BLaER1 (cell line): Measurements from ENCODE around the gene CTSE.
A peak's percentile ranks its signal among the peaks of the same experiment; 100 is the strongest.

Source experiments
- H3K27ac ChIP-seq: shearing (Covaris generic); formaldehyde crosslinking; 2 replicates; pipeline ENCODE4 v1.8.1; 2022
- H3K27me3 ChIP-seq: shearing (Covaris generic); formaldehyde crosslinking; 2 replicates; pipeline ENCODE4 v1.8.1; 2022
- H3K36me3 ChIP-seq: shearing (Covaris generic); formaldehyde crosslinking; 2 replicates; pipeline ENCODE4 v1.8.1; 2022
- H3K4me1 ChIP-seq: shearing (Covaris generic); formaldehyde crosslinking; 2 replicates; pipeline ENCODE4 v1.8.1; 2022
- H3K4me2 ChIP-seq: shearing (Covaris generic); formaldehyde crosslinking; 2 replicates; pipeline ENCODE4 v1.8.1; 2022
- H3K4me3 ChIP-seq: shearing (Covaris generic); formaldehyde crosslinking; 2 replicates; pipeline ENCODE4 v1.8.1; 2022
- H3K9ac ChIP-seq: shearing (Covaris generic); formaldehyde crosslinking; 2 replicates; pipeline ENCODE4 v1.8.1; 2022
- H3K9me3 ChIP-seq: shearing (Covaris generic); formaldehyde crosslinking; 2 replicates; pipeline ENCODE4 v1.8.1; 2022
- H4K20me1 ChIP-seq: shearing (Covaris generic); formaldehyde crosslinking; 2 replicates; pipeline ENCODE4 v1.8.1; 2022
- Cebpa-rat ChIP-seq: shearing (Covaris generic); IDR thresholded peaks from 2 replicates; pipeline ENCODE4 v1.8.1; 2022

Gene CTSE

GRCh38 chr1:205981257-205981656 lies 42.4 kb downstream of the CTSE start:
- H4K20me1 ChIP-seq, result no peaks in the 10 kb centered on the region
- peaks cover 38% of the 10 kb centered on the region for H3K4me1 ChIP-seq
- no peaks in the 10 kb centered on the region for H3K27me3 ChIP-seq
- H3K27ac ChIP-seq, result no peak overlapping the region
- H3K36me3 ChIP-seq, result no peaks in the 10 kb centered on the region
- H3K9me3 ChIP-seq, result no peaks in the 10 kb centered on the region
- H3K4me2 ChIP-seq, result no peak overlapping the region
- no peak for TF ChIP-seq Cebpa-rat
- H3K4me3 ChIP-seq, result no peak overlapping the region
- no peak overlapping the region for H3K9ac ChIP-seq

DNA sequence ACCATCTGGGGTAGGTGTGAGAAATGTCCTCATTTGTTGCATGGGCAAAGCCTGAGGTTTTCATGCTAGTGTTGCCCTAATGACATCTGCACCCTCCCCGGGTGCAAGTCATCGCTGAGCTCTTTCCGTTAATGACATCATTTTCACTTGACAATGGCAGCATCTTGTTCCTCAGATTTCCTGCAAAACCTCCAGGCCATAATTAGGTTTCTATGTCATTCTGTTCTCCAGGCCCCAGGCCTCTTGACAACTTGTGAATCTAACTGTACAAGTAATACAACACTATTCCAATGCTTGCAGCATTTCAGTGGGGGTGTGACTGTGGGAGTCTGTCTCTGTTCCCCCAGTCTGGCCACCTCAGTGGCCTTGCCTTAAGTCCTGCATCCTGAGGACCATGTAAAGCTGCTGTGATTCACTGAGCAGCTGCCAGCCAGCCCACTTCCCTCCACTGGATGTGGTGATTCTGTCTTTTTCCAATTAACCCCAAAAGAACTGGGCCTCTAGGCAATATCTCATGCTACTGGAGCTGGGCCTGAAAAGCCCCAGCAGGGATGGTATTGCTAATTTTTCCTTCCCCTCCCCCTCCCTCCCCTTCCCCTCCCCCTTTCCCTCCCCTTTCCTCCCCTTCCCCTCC lies 43.3 kb downstream of the CTSE start:
- peak overlapping the region; percentile 34 for H3K4me2 ChIP-seq
- H3K9me3 ChIP-seq, result no peaks in the 10 kb centered on the region
- H3K9ac ChIP-seq, result no peak overlapping the region
- TF ChIP-seq Cebpa-rat, result no peak
- no peak overlapping the region for H3K4me3 ChIP-seq
- no peak overlapping the region for H3K27ac ChIP-seq
- H4K20me1 ChIP-seq, result no peaks in the 10 kb centered on the region
- H3K4me1 ChIP-seq, result peaks cover 44% of the 10 kb centered on the region
- H3K36me3 ChIP-seq, result no peaks in the 10 kb centered on the region
- H3K27me3 ChIP-seq, result no peaks in the 10 kb centered on the region

GRCh38 chr1:205979301-205979700 lies 44.4 kb downstream of the CTSE start:
- no peak overlapping the region for H3K4me3 ChIP-seq
- H3K27ac ChIP-seq, result peak overlapping the region; percentile 23; the same call in 1 of the 2 replicates
- peaks cover 40% of the 10 kb centered on the region for H3K4me1 ChIP-seq
- no peaks in the 10 kb centered on the region for H3K36me3 ChIP-seq
- no peaks in the 10 kb centered on the region for H3K9me3 ChIP-seq
- no peak overlapping the region for H3K4me2 ChIP-seq
- TF ChIP-seq Cebpa-rat, result no peak
- H4K20me1 ChIP-seq, result no peaks in the 10 kb centered on the region
- no peak overlapping the region for H3K9ac ChIP-seq
- H3K27me3 ChIP-seq, result no peaks in the 10 kb centered on the region

- Histone ChIP-seq H3K27ac (no peak overlapping the region), H4K20me1 (no peaks in the 10 kb centered on the region)
- no peak for TF ChIP-seq Cebpa-rat
Observed at GRCh38 chr1:205978676-205979075, 45.0 kb downstream of the CTSE start.

GRCh38 chr1:205977402-205978014 lies 46.2 kb downstream of the CTSE start:
- Histone ChIP-seq H3K4me2 (peak overlapping the region; percentile 78), H3K4me3 (no peak overlapping the region), H3K4me1 (peaks cover 38% of the 10 kb centered on the region), H4K20me1 (no peaks in the 10 kb centered on the region), H3K36me3 (no peaks in the 10 kb centered on the region), H3K9ac (no peak overlapping the region), H3K27me3 (no peaks in the 10 kb centered on the region), H3K27ac (no peak overlapping the region), H3K9me3 (no peaks in the 10 kb centered on the region)
- no peak for TF ChIP-seq Cebpa-rat

More at GRCh38 chr1:205978676-205979075, 45.0 kb downstream of the CTSE start:
- H3K27me3 ChIP-seq, result no peaks in the 10 kb centered on the region
- no peak overlapping the region for H3K4me3 ChIP-seq
- no peaks in the 10 kb centered on the region for H3K9me3 ChIP-seq
- H3K9ac ChIP-seq, result no peak overlapping the region
- no peaks in the 10 kb centered on the region for H3K36me3 ChIP-seq
- no peak overlapping the region for H3K4me2 ChIP-seq
- peaks cover 36% of the 10 kb centered on the region for H3K4me1 ChIP-seq

DNA sequence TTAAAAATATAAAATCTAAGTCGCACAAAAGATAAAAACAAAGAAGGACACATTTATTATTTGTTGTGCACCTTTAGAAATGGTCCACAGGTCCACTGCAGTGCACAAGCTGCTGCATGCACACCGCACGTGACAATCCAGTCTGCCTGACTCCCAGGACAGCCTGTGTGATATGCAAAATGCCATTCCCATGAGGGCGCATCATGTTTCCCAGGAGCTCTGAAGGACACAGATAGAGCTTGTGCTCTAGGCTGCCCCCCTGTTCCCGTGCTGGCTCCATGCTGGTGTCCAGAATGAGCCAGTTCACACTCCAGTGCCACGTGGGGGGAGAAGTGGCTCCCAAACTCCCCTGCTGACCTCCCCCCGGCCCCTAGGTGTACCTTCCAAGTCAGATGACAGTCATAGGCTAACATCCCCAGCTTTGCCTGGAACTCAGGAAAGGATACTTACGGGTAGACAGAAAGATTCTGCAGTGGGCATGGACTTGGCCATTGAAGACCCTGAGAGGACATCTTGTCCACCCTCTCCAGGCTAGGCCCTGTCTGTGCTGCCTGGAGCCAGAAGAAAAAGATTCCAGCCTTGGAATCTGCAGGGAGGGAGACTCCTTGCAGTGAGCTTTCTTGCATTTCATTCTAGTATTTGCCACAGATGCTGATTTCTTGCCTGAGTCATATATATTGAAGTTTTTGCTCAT lies 46.8 kb downstream of the CTSE start:
- no peaks in the 10 kb centered on the region for H3K36me3 ChIP-seq
- peak overlapping the region; percentile 56; the same call in 1 of the 2 replicates for H3K27ac ChIP-seq
- no peaks in the 10 kb centered on the region for H4K20me1 ChIP-seq
- H3K4me3 ChIP-seq, result no peak overlapping the region
- H3K4me1 ChIP-seq, result peaks cover 44% of the 10 kb centered on the region
- no peaks in the 10 kb centered on the region for H3K27me3 ChIP-seq
- H3K9me3 ChIP-seq, result no peaks in the 10 kb centered on the region
- H3K4me2 ChIP-seq, result peak overlapping the region; percentile 78
- TF ChIP-seq Cebpa-rat, result no peak
- H3K9ac ChIP-seq, result peak overlapping the region; percentile 41; the same call in 1 of the 2 replicates

DNA sequence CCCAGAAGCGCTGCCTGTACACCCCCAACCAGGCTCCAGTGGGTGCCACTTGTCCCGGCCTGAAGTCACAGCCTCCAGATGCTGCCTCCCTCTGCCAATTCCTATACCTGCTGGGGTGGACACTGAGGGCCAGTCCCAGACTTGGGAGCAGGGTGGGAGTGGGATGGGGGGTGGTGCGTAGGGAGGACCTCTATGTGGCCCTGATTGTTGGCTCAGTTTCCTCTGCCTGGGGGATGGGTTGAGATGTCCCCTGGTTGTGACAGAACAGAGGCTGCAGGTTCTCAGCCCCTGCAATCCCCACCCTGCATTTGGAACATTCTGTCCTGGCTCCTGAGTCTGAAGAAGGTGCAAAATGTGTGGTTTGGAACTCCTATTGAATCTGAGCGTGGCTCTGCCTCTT lies 47.7 kb downstream of the CTSE start:
- Histone ChIP-seq H3K4me1 (peaks cover 52% of the 10 kb centered on the region), H3K4me2 (peak overlapping the region; percentile 78), H3K9ac (peak overlapping the region; percentile 41; the same call in 1 of the 2 replicates), H3K9me3 (no peaks in the 10 kb centered on the region), H3K4me3 (no peak overlapping the region), H3K27me3 (no peaks in the 10 kb centered on the region), H3K36me3 (no peaks in the 10 kb centered on the region), H3K27ac (peak overlapping the region; percentile 53), H4K20me1 (no peaks in the 10 kb centered on the region)
- TF ChIP-seq Cebpa-rat, result no peak

GRCh38 chr1:205975387-205975998 lies 48.2 kb downstream of the CTSE start:
- H3K4me1 ChIP-seq, result peaks cover 57% of the 10 kb centered on the region
- H3K27ac ChIP-seq, result peak overlapping the region; percentile 53
- H3K9me3 ChIP-seq, result no peaks in the 10 kb centered on the region
- no peaks in the 10 kb centered on the region for H3K27me3 ChIP-seq
- H3K4me2 ChIP-seq, result peak overlapping the region; percentile 78; the same call in 1 of the 2 replicates
- H3K4me3 ChIP-seq, result no peak overlapping the region
- no peak for TF ChIP-seq Cebpa-rat
- no peaks in the 10 kb centered on the region for H4K20me1 ChIP-seq
- no peaks in the 10 kb centered on the region for H3K36me3 ChIP-seq
- H3K9ac ChIP-seq, result no peak overlapping the region; the same call in 1 of the 2 replicates

DNA sequence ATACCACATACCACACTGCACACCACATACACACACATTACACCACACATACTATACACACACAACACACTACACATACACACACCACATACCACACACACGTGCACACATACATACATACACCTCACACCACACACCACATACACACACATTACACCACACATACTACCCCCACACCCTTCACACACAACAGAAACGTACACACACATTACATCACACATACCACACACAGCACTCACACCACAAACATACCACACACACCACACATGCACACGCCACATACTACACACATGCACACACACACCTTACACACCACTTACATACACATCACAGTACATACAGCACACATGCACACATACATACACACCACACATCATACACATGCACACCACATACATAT lies 49.0 kb downstream of the CTSE start:
- Histone ChIP-seq H3K9ac (no peak overlapping the region), H3K9me3 (no peaks in the 10 kb centered on the region), H3K4me3 (no peak overlapping the region), H3K36me3 (no peaks in the 10 kb centered on the region), H3K4me2 (no peak overlapping the region), H3K27ac (no peak overlapping the region), H3K27me3 (no peaks in the 10 kb centered on the region), H3K4me1 (peaks cover 53% of the 10 kb centered on the region), H4K20me1 (no peaks in the 10 kb centered on the region)
- no peak for TF ChIP-seq Cebpa-rat
